Esophagus squamous epithelium (tissue), 5 donors: Measurements from ENCODE around the gene LTF. TPM values are rescaled to one million over a fixed set of nuclear protein-coding genes. Genes with fewer than 3 reads are reported as not detected.
"Not testable (repeated sequence)": the region's sequence is repeated elsewhere in the genome, so short reads cannot be mapped to it uniquely, and the experiment has no call there.

Experiments used
- DNase-seq: peaks from one replicate; lab custom pipeline; 2025; lab: John Stamatoyannopoulos, UW
- H3K27ac ChIP-seq, 4 donors: fragments of 200-600 bp; sonication (generic); one replicate each; pipeline ENCODE4 v1.5.1; 2016 to 2019; ENCODE audit warnings: mild to moderate bottlenecking in 1 of 4
- H3K27me3 ChIP-seq, 4 donors: fragments of 200-600 bp; sonication (generic); 1 replicate in 3 of 4; 2 replicates in 1 of 4; pipeline versions ENCODE4 v1.5.1 to v1.6.0; 2017 to 2021; ENCODE audit warnings: antibody characterized with exemption in 1 of 4
- H3K36me3 ChIP-seq, 3 donors: fragments of 200-600 bp; sonication (generic); one replicate each; pipeline ENCODE4 v1.5.1; 2016 to 2019
- H3K4me1 ChIP-seq, 3 donors: fragments of 200-600 bp; sonication (generic); one replicate each; pipeline ENCODE4 v1.5.1; 2017 to 2019
- H3K4me3 ChIP-seq, 4 donors: fragments of 200-600 bp; sonication (generic); 1 replicate in 3 of 4; 2 replicates in 1 of 4; pipeline ENCODE4 v1.5.1; 2016 to 2019; ENCODE audit warnings: mild to moderate bottlenecking in 2 of 4, moderate library complexity in 1 of 4
- H3K9me3 ChIP-seq, 3 donors: fragments of 200-600 bp; sonication (generic); one replicate each; pipeline ENCODE4 v1.5.1; 2016 to 2019
- CTCF ChIP-seq, 6 experiments: fragments of 450-650 bp in 4 of 6; fragments of 200-600 bp in 2 of 6; sonication (generic) in 2 of 6; IDR thresholded peaks; one replicate each; pipeline ENCODE4 v1.5.1; 2016 to 2019; ENCODE audit warnings: antibody characterized with exemption in 6 of 6, mild to moderate bottlenecking in 4 of 6, moderate library complexity in 4 of 6
- POLR2A ChIP-seq, 4 donors: fragments of 450-650 bp; IDR thresholded peaks; one replicate each; pipeline ENCODE4 v1.6.1; 2017; ENCODE audit warnings: antibody characterized with exemption in 4 of 4, mild to moderate bottlenecking in 4 of 4, moderate library complexity in 3 of 4
- WGBS, 2 donors: methylation state at CpG; one replicate each; pipeline ENCODE4 v1.1.5; 2018; 5-methylcytosine and 5-hydroxymethylcytosine counted together
- intact Hi-C: fragments of 100-400 bp; cut with DNase I; formaldehyde crosslinking; loops from one replicate; pipeline ENCODE4 v1.15.0; 2022
- total RNA-seq, 4 donors: library from RNA; depleted of rRNA; stranded (reverse); fragments of >200 nt; gene quantifications; one replicate each; pipeline ENCODE4 v1.1.0, GENCODE V29; 2016
- donor health status: DM: yes; HTN: yes; CAD: no.

Gene LTF
- total RNA-seq, 4 donors from 2014 or later, result 0.57 to 204 (median 2.6) TPM

DNA sequence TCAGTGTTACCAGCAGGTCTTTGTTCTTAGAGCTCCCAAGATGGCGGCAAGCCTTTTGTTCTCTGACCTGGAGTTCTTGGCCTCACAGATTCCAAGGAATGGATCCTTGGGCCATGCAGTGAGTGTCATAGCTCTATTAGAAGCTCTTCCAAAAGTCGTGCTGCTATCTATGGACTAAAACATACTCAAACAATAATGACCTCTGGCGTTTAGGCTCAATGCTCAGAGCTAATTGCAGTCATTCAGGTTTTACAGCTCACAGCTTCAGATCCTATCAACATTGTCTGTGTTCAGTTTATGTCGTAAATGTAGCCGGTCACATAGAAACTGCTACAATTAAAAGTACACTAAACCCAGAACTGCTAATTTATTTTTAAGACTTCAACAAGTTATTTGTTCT lies 35.5 kb downstream of the LTF start:
- TF ChIP-seq CTCF (IDR thresholded peaks at IDR 0.05) (no peak), POLR2A (IDR thresholded peaks at IDR 0.05) (no peak)
- 45 to 53% methylated on average over 5 of the region's 5 CpGs for WGBS, 2 donors
- Histone ChIP-seq H3K27ac (peak overlapping the region in 3 of 4 donors; percentile 69 to 80 (median 70)), H3K4me3 (no peak overlapping the region), H3K4me1 (peaks cover 0 to 28% (median 0%) of the 10 kb centered on the region in 3 donors), H3K9me3 (no peaks in the 10 kb centered on the region), H3K36me3 (no peaks in the 10 kb centered on the region), H3K27me3 (no peaks in the 10 kb centered on the region)
- no peak for DNase-seq
- intact Hi-C loops, result no loop called here

DNA sequence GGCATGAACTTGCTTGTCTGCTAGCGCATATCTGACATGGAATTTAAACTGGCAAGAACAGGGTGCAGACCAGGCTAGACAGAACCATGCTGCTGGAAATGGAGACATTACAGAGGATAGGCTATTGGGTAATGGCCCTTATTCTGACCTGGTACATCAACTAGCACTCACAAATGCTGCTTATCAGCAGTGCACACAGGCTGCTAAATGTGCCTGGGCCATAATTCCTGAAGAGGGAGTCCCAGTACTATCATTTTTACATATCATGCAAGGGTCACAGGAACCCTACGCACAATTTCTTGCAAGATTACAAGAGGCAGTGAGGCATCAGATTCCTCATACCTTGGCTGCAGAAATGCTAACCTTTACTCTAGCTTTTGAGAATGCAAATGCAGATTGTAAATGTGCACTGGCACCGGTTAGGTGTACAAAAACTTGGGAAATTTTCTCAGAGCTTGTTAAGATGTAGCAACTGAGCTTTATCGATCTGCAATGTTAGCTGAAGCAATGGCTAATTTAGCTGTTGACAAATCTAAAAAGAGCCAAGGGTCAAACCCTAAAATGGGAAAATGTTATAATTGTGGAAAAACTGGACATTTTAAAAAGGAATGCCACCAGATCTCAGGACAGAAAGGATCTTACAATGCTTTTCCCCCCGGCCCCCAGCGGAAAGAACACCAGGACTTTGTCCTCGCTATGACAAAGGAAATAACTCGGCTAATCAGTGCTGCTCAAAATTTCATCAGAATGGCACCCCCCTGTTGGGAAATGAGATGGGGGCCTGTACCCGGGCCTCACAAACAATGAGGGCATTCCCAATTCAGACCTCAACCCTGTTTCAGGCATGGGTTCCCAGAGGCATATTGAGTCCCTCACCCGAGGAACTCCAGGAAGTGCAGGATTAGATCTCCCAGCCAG lies 36.5 kb downstream of the LTF start:
- H3K36me3 ChIP-seq, result no peaks in the 10 kb centered on the region
- no peak for TF ChIP-seq CTCF (IDR thresholded peaks at IDR 0.05)
- no peak for DNase-seq
- H3K9me3 ChIP-seq, result no peaks in the 10 kb centered on the region
- H3K27ac ChIP-seq, result peak overlapping the region in 3 of 4 donors; percentile 69 to 80 (median 70)
- no peaks in the 10 kb centered on the region for H3K27me3 ChIP-seq
- 75 to 76% methylated on average over 8 to 9 of the region's 10 CpGs for WGBS, 2 donors
- H3K4me1 ChIP-seq, result peaks cover 0 to 28% (median 0%) of the 10 kb centered on the region in 3 donors
- H3K4me3 ChIP-seq, result no peak overlapping the region
- intact Hi-C loops, result no loop called here

DNA sequence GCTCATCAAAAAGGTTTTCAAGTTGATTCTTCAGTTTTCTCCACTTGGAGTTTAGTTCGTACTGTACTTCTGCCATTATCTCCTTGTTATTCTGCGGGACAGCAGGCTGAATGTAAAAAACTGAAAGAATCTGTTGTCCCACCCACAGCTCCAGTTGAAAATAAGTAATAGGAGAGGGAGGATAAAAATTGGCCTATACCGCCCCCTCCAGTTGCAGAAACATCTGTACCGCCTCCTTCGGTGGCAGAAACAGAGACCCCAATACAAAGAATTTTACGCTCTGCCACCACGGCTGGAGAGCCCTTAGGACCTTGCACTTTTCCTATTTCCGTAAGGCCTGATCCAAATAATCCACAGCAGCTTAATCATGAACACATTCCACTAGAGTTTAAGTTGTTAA lies 37.3 kb downstream of the LTF start:
- intact Hi-C loops, H3K9me3 ChIP-seq, H3K27ac ChIP-seq, H3K4me3 ChIP-seq, H3K27me3 ChIP-seq, H3K36me3 ChIP-seq, DNase-seq: not testable (repeated sequence)
- 73 to 76% methylated on average over 8 of the region's 8 CpGs for WGBS, 2 donors
- peaks cover 0 to 33% (median 0%) of the 10 kb centered on the region in 3 donors for H3K4me1 ChIP-seq

DNA sequence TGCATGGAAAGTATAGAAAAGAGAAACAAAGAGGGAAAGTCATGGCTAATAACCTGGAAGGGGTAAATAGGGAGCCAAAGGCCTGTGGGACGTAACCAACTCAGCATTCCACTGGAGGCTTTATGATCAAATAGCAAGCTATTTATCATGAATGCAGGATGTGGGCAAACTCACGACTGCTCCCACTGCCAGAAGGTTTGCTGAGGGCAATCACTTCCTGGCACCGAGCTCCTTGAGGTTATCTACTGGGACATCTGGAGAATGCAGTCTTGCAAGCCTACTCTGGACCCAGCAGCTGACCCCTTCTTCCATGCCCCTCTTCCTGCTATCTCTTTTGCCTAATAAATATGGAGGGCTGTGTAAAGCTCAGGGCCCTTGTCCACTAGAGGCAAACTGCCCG lies 38.2 kb downstream of the LTF start:
- intact Hi-C loops, H3K27me3 ChIP-seq, H3K36me3 ChIP-seq, H3K27ac ChIP-seq, H3K4me3 ChIP-seq, H3K9me3 ChIP-seq, DNase-seq: not testable (repeated sequence)
- whole genome bisulfite sequencing, 2 donors, result 63 to 69% methylated on average over 4 of the region's 4 CpGs
- H3K4me1 ChIP-seq, result peaks cover 0 to 35% (median 0%) of the 10 kb centered on the region in 3 donors

DNA sequence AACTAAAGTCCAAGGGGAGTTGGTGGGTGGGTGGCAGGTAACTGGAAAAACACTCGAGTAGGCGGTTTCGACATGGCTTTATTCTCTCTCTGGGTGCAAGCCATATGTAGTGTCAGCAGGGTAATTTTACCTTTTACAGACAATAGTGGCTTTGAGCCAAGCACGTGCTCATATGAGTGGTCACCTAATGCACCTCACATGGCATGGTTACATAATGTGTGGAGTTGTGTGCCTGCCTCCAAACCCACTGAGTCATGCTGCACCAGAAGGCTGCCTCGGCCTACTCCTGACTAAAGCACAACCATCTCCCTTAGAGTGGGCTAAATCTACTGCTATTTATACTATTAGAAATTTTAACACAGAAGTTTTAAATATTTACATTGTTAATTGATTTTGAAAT lies 41.1 kb downstream of the LTF start:
- intact Hi-C loops, result no loop called here
- Histone ChIP-seq H3K4me3 (no peak overlapping the region), H3K9me3 (no peaks in the 10 kb centered on the region), H3K27me3 (no peaks in the 10 kb centered on the region), H3K4me1 (peaks cover 0 to 17% (median 0%) of the 10 kb centered on the region in 3 donors), H3K36me3 (no peaks in the 10 kb centered on the region), H3K27ac (no peak overlapping the region)
- no peak for DNase-seq
- TF ChIP-seq CTCF (IDR thresholded peaks at IDR 0.05) (no peak), POLR2A (IDR thresholded peaks at IDR 0.05) (no peak)
- 42 to 49% methylated on average over 2 to 5 of the region's 5 CpGs for WGBS, 2 donors

DNA sequence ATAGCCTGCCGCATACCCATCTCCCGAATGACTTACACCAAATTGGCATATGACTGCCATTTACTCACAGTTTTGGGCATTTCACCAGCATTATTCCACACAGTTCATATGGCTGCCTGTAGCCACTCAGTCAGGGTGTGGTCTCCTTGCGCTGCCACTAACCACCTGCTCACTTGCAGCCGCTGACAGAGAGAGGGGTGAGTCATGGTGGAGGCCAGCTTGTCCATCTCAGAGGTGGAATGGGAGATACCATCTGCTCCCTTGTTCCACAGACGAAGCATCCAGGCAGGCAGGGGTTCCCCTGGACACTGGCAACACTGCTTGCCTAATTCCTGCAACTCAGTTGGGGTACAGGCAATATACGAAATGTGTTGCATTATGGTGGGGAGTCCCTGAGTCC lies 42.1 kb downstream of the LTF start:
- intact Hi-C loops, result no loop called here
- TF ChIP-seq POLR2A (IDR thresholded peaks at IDR 0.05), result no peak
- no peak for TF ChIP-seq CTCF (IDR thresholded peaks at IDR 0.05)
- 61% methylated on average over 2 to 4 of the region's 6 CpGs for WGBS, 2 donors
- no peaks in the 10 kb centered on the region for H3K36me3 ChIP-seq
- no peaks in the 10 kb centered on the region for H3K9me3 ChIP-seq
- H3K27ac ChIP-seq, result no peak overlapping the region
- DNase-seq, result no peak
- no peaks in the 10 kb centered on the region for H3K27me3 ChIP-seq
- H3K4me3 ChIP-seq, result no peak overlapping the region
- peaks cover 0 to 7% (median 0%) of the 10 kb centered on the region in 3 donors for H3K4me1 ChIP-seq
